T-helper 1 cell treated with Interleukin-12 subunit alpha and Interleukin-12 subunit beta and Interleukin-4 antibody, amounts not matched to agents 30 μg/mL and 1 μg/mL, for 36 hours (primary cell): ENCODE data around the gene SPRYD4.

Experiments
- H3K27ac Mint-ChIP-seq: one replicate; pipeline ENCODE4 v1.8.0; 2021; ENCODE audit warnings: mild to moderate bottlenecking, mixed read lengths
- H3K27me3 Mint-ChIP-seq: one replicate; pipeline ENCODE4 v1.8.0; 2021; ENCODE audit warnings: low read depth, mixed read lengths
- H3K36me3 Mint-ChIP-seq: one replicate; pipeline ENCODE4 v1.8.0; 2021; ENCODE audit warnings: low read depth, mixed read lengths
- H3K4me1 Mint-ChIP-seq: one replicate; pipeline ENCODE4 v1.8.0; 2021; ENCODE audit warnings: low read depth, mixed read lengths
- H3K4me3 Mint-ChIP-seq: one replicate; pipeline ENCODE4 v1.8.0; 2021; ENCODE audit warnings: mild to moderate bottlenecking, moderate library complexity, mixed read lengths
- H3K9me3 Mint-ChIP-seq: one replicate; pipeline ENCODE4 v1.8.0; 2021; ENCODE audit warnings: mixed read lengths

SPRYD4 gene

GRCh38 chr12:56521590-56522371 lies 53.4 kb downstream of the SPRYD4 start, which contains the start of gene RBMS2:
RBMS2 (plus strand) TSS chr12:56521820; CDS start chr12:56522024, 204 bp downstream.
- no peaks in the 10 kb centered on the region for H3K36me3 Mint-ChIP-seq
- no peaks in the 10 kb centered on the region for H3K9me3 Mint-ChIP-seq
- H3K4me3 Mint-ChIP-seq: peak within 1 kb of the TSS; percentile 88
- H3K4me1 Mint-ChIP-seq: peaks cover 22% of the 10 kb centered on the region
- H3K27ac Mint-ChIP-seq: peak within 1 kb of the TSS; percentile 86
- H3K27me3 Mint-ChIP-seq: peaks cover under 1% of the 10 kb centered on the region

- H3K36me3 Mint-ChIP-seq: no peaks in the 10 kb centered on the region
- H3K4me1 Mint-ChIP-seq: peaks cover 22% of the 10 kb centered on the region
These were observed 54.2 kb downstream of the SPRYD4 start for GRCh38 chr12:56522411-56523193.

GRCh38 chr12:56528846-56529245 lies 60.5 kb downstream of the SPRYD4 start:
- Mint-ChIP-seq H3K4me3 (no peak overlapping the region), H3K36me3 (no peaks in the 10 kb centered on the region), H3K27ac (no peak overlapping the region), H3K4me1 (no peaks in the 10 kb centered on the region), H3K27me3 (no peaks in the 10 kb centered on the region), H3K9me3 (no peaks in the 10 kb centered on the region)

More at GRCh38 chr12:56522411-56523193, 54.2 kb downstream of the SPRYD4 start:
- Mint-ChIP-seq H3K4me3 (peak overlapping the region; percentile 88), H3K9me3 (no peaks in the 10 kb centered on the region), H3K27ac (peak overlapping the region; percentile 86), H3K27me3 (no peaks in the 10 kb centered on the region)
